Stimulated activated CD8-positive, alpha-beta memory T cell treated with anti-CD3 and anti-CD28 coated beads, Interleukin-15, amount 100 ng/mL, for 1 hour (primary cell): Measurements from ENCODE around the gene KCNIP2.

Experiments used
- DNase-seq: peaks from one replicate; pipeline ENCODE4 v3.0.0-alpha.2; 2020; ENCODE audit warnings: low read depth

KCNIP2 gene

DNA sequence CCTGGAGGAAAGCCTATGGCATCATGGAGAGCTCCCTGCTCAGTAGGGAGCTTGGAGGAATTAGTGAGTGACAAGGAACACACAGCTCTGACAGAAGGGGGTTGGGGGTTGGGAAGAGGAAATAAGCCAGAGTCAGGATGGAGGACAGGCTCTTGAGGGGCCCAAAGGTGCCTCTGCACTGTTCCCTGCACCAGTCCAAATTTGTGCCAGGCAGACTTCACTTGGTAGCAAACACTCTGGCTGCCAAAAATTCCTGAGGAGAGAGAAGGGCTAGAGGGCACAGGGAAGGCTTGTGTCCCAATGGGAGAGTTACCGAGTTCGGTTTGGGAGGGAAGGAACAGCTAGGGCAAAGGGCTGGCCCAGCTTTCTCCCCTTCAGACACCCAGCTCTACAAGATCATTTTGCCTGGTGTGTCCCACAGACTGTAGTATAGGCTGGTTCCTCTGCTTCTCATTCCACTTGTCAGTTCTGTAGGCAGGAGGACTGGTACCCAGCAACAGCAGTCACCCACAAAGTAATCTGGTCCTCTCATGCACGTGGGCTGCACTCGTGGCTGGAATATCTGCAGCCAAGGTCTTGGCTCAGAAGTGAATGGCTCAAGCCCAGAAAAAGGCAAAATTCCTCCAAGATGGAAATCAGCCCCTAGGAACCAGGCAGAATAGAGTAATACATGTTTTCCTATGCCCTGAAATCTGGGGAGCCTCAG, 8.0 kb upstream of the KCNIP2 start:
- DNase-seq: no peak

DNA sequence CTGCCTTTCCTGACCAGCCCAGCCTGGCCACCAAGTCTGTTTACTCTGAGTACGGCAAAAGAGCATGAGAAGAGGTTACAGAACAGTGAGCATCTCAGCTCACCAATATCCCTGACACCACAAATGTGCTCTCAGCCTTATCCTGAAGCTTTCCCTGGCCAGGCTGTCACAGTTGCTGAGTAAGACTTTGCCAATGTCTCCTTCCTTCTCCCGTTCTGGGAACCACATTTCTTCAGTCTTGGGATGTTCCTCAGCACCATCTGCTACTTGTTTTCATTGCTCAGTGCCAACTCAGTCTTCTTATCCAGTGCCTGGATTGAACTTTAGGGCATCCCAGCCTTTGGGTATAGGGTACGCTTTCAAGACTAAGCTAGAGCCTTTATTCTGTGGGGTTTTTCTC, 7.1 kb upstream of the KCNIP2 start:
- DNase-seq: no peak

DNA sequence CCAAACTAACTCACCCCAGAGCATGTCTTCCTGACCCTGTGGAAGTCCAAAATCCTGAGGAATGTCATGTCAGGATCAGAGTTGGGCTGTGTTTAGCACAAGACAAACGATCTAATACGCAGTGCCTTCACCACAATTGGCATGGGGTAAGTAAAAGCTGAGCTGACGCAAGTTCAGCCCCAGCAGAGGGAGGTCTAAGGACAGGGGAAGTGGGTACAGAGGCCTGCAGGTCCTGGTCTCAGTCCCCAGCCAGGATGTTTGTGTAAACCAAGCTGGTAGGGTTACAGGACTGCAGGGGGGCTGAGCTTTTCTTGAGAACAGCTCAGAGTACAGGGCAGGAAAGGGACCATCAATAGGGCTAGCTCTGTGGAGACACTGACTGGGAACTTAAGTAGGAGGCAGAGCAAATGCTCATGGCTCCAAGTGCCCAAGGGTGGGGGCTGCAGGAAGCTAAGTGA, 5.3 kb upstream of the KCNIP2 start:
- no peak for DNase-seq

DNA sequence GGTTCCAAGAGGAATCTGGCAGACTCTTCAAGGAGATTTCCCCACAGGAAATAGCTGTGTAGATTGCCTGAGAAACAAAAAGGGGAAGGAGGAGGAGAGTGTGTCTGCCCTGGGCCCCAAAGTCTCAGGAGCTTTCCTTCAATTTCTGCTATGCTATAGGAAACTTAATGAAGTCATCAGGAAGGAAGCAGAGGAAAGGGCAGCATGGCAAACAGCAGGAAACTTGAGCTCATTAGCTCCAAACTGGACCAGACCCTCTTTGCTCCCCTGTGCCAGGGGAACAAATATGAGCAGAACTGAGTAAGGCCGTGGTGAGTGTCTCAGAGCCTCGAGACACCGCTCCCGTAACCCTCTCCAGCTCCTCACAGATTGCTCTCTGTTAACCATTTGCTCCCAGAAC, 4.8 kb upstream of the KCNIP2 start:
- DNase-seq: no peak

DNA sequence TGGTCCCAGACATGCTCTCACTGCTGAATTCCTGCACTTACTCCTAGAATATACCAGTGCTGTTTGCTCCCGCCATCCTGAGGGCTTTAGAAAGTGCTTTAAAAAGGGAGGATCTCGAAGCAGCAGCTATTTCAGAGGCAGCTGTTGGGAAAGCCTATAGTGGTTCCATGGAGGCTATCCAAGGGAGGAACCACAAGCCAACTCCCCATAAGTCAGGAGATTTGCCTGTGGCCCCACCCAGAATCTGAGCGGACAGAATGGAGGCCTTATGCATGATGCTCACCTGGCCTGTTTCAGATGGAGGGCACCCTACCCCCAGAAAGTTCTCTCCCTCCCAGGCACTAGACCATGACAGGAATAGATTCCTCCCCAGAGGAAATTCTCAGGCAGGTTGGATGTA, 2.3 kb upstream of the KCNIP2 start:
- no peak for DNase-seq

DNA sequence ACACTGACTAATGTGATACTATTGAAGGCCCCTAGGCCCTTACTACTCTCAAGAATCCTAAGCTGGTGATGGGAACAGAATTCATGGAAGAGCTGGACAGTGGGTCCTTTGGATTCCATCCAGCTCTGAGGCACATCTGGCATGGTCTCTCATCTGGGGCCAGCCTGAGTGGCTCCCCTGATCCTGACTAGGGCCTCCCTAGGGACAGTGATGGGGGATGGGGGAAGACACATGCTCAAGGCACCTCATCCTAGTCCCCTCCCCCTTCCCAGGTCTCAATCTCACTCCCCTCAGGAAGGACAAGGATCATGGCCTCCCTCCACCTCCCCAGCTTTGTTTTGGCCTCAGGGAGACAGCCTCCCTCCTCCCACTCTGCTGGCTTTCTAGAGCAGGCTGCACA, 1.8 kb downstream of the KCNIP2 start:
- DNase-seq: no peak

DNA sequence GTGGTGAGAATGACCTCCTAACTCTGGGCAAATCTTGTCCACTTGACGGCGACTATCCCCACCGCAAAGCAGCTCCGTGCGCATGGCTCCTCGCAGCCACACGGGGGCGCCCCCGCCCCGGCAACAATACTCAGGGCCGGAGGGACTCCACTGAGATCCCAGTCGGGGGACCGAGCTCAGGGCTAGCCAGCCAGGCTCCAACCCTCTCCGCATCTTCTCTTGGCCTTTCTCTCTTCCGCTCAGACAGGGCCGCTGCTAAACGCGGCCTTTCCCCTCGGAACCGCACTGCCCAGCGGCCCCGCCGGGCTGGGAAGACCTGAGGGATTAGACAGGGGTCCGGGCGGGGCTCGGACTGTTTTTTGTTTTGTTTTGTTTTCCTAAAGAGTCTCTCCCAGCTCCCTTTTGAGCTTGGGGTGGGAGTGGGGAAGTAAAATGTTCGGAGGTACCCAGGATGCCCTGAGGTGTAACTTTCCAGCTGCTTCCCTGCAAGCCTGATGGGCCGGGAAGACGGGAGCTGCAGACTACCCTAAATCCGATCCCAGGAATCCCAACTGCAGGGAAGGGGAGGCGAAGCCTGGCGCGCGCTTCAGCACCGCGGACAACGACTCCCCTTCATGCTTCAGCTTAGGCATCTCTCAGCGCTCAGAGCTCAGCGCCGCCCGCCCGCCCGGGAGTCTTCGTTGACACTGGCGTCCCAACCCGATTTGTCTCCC, 2.7 kb downstream of the KCNIP2 start:
- peak; percentile 50 for DNase-seq

DNA sequence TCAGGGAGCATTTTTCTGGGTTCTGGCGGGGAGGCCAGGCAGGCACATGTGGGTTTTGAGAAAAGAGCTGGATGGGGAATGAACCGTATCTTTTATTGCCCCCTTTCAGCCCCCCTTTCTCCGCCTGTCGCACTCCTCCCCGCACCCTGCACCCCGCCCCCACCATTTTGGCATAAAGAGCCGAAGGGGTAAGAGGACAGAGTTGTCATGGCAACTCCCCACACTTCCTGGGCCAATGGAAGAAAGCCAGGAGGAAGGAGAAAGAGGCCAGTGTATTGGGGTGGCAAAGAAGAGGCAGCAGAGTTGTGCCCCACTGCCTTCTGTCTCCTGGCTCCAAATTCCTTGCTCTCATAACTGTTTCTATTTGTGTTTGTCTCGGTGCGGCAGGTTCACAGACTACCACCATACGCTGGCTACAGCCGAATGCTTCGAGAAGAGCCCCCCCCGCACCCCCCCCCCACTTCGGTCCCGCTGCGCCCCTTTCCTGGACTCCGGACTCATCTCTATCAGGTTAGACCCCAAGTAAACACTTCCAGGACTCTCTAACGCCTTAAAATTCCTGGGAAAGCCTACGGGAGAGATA, 3.4 kb downstream of the KCNIP2 start:
- no peak for DNase-seq

DNA sequence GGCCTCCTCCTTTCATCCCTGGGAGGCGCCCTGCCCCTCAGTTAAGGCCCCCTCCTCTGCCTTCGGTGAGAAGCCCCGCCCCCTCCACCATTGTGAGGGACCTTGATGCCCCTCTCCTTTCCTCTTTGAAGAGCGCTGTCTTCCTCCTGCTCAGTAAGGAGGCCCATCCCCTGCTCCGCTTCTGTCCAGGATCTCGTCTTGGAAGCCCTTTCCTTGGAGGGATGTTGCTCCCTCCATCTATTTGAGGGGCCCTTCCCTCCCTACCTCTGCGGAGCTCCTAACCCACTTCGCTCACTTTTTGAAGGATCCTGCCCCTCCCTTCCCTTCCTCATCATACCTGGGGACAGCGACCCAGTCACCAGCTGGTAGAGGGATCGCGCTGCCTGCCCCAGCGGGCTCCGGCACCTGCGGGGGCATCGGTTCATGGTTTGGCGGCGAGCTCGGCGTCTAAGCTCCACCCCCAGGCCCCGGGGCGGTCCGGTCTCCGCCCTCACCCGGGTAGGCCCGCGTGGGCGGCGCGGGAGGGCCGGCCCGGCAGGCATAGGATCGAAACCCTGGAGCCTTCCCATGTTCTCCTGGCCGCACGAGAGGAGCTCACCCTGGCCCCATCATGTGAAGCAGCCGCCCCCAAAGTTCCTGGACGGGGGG, 4.1 kb downstream of the KCNIP2 start:
- peak; percentile 41 for DNase-seq

DNA sequence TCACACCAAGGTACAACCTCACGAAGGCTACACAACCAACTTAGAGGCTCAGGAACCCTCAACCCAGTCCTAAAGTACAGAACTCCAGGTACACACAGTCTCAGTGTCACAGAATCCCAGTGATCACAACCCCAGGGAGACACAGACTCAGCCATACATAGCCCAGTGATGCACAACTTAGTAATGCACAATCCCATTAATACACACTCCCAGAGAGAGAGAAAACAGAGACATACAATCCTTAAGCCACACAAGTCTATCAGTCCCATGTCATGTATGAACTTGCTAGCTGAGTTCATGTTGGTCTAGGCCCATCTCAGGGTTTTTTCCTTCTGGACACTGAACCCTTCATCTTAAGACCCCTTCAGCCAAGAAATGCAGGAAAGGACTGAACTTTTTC, 4.6 kb downstream of the KCNIP2 start:
- DNase-seq: no peak

DNA sequence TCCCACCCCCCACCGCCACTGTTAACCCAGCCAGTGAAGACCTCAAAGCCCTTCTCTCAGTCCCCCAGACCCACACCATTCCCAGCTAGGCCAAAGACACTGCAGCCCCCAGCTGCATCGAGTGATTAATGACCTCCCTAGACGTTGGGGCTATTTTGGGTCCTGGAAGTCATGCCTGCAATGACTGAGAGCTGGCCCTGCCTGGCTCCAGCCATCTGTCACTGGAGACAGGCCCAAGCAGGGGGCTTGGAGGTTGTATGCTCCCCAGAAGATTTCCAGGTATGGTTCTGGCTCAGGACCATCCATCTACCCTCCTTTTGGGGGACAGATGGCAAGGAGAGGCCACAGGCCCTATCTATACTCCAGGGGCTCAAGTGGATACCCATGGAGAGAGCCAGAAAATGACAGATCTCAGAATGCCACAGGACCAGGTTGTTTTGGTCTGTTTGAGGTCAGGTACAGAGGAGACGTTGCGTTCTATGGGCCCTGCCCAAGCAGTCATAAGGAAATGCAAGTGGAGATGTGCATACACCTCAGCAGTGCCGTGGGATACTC, 5.1 kb downstream of the KCNIP2 start:
- no peak for DNase-seq

DNA sequence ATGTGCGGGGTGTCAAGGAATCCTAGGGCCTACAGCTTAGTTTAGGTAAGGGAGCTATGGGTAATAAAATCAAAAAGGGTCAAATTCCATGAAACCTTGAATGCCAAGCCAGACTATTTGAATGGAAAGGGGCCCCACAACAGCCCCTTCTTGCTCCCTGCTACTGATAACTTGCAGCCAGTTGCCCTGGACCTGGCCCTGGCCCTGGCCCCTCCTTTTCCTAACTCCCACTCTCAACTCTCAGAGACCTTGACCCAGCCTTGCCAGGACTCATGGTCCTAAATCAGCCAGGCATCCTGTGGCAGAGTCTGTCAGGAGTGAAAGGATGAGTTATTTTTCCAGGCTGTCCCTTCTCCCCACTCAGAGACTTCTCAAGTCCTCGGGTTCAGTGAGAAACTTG, 5.9 kb downstream of the KCNIP2 start:
- no peak for DNase-seq

DNA sequence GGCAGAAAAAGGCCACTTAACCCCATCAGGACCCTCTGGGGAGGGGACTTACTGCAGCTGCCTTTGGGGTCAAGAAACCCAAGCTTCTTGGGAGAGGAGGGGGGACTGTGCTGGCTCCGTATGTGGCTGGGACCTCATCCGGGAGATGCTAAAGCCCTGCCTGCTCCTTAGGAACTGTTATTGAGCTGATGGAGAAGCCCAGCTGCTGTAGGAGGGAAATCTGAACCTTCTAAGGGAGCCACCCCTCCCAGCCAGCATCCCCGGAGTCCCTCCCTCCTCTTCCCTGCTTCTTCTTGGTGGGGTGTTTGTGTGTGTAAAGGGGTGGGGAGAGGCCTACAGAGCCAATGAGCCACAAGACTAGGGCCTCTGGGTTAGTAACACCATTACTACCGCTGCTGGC, 8.2 kb downstream of the KCNIP2 start:
- no peak for DNase-seq

DNA sequence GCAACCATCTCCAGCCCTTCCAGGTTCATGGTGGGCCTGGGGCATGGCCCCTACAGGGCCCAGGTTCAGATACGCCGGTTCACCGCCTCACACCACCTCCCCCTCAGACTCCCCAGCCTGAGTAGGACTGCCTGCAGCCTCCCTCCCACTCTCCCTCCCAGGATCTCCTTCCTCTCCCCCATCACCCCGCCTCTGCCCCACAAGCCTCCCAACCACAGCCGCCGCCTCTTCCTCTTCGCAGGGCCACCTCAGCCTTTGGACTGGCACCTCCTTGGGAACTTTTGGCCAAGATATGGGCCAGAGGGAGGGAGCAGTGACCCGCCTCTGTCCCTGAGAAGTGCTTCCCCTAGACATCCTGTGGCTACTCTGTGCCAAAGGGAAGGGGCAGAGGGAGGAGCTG, 9.3 kb downstream of the KCNIP2 start:
- no peak for DNase-seq

DNA sequence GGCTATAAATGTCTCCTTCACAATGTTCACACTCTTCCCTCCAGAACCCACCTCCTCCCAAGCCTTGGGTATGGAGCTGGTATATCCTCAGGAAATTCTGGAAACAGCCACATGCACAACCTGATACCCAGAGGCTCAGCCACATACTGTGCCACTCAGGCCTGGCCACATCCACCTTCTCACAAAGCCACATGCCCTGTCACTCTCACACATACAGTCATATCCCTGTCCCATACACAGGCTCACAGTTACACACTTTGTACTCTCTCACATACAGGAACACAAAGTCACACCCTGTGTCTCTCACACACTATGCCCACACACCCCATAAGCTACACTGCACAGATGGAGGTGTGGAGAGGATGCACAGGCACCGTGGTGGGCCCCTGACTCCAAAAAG, 10.1 kb downstream of the KCNIP2 start:
- no peak for DNase-seq

DNA sequence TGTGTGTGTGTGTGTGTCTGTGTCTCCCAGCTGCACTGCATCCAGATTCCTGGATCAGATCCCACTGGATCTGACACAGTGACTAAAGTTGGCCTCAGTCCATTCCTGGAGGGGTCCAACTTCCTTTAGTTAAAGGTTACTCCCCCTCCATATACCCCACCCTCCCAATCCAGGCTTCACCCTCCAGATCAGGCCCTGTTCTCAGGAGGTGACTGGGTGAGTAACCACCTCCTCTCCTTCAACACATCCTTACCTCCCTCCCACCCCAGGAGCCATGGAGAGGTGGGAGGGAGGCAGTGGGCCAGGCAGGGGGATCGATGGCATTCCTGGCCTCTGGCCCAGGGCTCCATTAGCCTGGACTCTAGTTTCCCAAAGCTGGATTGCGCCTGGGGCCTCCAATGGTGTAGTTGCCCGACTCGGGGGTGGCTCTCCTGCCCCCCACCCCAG, 11.3 kb downstream of the KCNIP2 start:
- DNase-seq: no peak

DNA sequence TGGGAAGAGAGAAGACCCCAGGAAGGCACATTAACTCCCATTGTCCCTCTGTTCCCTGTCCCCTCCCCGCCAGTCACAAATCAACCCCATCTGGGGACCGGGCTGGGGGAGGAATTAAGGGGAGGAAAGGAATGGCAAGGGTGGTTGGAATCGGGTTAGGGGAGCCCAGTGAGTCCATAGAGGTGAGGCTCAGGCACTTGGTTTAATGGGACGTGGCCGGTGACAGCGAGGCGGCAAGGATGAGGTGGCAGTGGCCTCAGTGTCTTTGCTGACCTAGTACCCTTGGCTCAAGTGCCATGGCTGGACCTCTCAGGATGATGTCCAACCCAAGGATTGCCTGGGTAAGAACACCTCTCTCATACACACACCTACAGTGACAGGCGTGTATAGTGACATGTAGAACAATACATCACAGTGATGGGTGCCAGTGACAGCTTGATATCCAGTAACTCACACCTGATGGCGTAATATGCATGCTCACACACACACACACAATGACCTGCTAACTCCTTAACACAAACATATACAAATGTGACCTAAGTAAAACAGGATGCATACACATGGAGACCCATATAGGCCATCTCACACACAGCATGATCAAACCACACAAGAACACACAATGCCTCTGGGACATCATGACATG, 12.3 kb downstream of the KCNIP2 start:
- no peak for DNase-seq

DNA sequence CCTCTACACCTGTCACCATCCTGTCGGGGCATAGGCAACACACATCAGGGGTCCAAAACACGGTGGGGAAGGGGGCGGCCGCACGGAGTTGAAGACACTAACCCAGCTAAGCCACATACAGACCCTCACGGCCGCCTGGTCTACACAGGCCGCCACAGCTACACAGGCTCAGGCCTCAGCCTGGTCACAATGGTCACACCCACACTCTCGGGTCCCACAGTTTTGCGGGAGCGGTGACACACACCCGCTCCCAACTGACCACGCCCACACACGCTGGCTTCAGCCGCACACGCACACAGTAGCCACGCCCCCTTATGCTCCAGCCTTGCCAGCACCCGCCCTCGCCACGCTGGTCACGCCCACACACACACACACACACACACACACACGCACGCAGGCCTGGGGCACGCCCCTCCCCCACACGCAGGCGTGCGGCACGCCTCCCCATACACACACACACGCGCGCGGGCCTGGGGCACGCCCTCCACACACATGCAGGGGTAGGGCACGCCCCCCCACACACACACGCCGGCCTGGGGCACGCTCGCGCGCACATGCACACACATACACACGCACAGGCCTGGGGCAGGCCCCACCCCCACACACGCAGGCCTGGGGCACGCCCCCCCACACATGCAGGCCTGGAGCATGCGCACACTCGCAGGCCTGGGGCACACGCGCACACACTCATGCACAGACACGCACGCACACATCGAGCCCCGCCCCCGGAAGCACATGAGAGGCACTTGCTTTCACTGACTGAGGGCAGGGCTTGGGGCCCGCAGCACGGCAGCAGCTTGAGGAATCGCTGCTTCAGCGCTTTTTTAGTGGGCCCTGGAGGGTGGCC, 13.1 kb downstream of the KCNIP2 start:
- peak; percentile 80 for DNase-seq

DNA sequence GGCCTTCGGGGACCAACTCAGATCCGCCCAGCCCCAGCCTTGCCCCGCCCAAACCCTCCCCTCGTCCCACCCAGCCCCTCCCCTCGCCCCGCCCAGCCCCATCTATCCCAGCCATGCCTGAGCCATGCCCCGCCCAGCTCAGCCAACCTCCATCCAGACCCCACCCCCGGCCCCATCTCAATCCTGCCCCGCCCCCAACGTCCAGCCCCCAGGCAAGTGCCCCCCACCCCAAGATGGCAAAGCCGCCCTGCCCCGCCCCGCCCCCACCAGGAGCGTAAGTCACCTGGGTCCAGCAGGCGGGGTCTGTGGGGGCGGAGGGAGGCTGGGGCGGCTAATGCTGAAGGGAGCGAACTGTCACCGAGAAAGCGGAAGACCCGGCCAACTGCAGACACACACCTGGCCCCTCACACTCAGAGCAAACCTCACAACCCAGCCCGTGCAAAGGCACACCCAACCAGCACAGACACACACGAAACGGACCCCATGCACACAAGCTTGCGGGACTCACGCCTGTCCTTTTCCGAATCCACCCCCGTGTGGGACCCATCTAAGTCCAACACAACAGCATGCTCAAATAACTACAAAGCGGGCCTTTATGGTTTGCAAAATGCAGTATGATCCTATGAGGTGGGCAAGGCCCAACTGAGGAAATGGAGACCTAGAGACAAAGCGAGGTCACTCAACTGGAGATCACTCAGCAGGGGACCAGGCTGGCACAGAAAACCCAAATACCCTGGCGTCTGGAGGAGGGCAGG, 13.9 kb downstream of the KCNIP2 start:
- DNase-seq: peak; percentile 37
